ENCODE measurements around the gene PTGFRN. TPM values are rescaled to one million over a fixed set of nuclear protein-coding genes. Genes with fewer than 3 reads are reported as not detected.

Gene PTGFRN
- total and polyA plus RNA-seq, 2 of the 8 experiments (the other 6 are each of a cell fraction or from before 2014, with no cell fraction given) = 13.0 to 32.6 TPM

- WGBS, 2 experiments (ENCODE audit: extremely low coverage in 1 of 2, insufficient coverage in 1 of 2, insufficient read length in 1 of 2, insufficient replicate concordance in 2 of 2, low coverage in 1 of 2, low lambda C conversion rate in 2 of 2, missing lambda C conversion rate in 1 of 2) = 73% methylated on average over 1 of the region's 1 CpG; no CpG with 5 or more reads in 1 of the 2 experiments
- POLR2A ChIA-PET (ENCODE audit: partially characterized antibody) = no interaction called here
- no peaks in the 10 kb centered on the region for H3K9me3 ChIP-seq (ENCODE audit: insufficient read depth in 2 of 2, low read depth in 1 of 2, low read length in 1 of 2)
- peaks cover 0 to 15% (median 2%) of the 10 kb centered on the region in 4 experiments; a peak in 5 of 8 replicates for H3K36me3 ChIP-seq (ENCODE audit: control insufficient read depth in 2 of 4, insufficient read depth in 4 of 4, low read length in 3 of 4)
- H3K4ac ChIP-seq (replicated peaks; ENCODE audit: insufficient read length, low read depth, low read length) = no peak overlapping the region
- no peak overlapping the region for H3K56ac ChIP-seq (replicated peaks; ENCODE audit: insufficient read length, low read depth, low read length)
- TF ChIP-seq SRF (IDR thresholded peaks at IDR 0.05; ENCODE audit: low read depth, low read length) (no peak), KDM1A (IDR thresholded peaks at IDR 0.05; ENCODE audit: borderline replicate concordance, low read length) (0 out of 2 replicates have a peak, but pooled peaks have one; percentile 25)
- no peak overlapping the region for H4K8ac ChIP-seq (ENCODE audit: extremely low read depth, insufficient read depth, low read length)
- no peak overlapping the region for H2BK15ac ChIP-seq (ENCODE audit: low read length)
- H3K23ac ChIP-seq (ENCODE audit: insufficient read length) = no peak overlapping the region
- H2BK12ac ChIP-seq (ENCODE audit: low read depth, low read length) = no peak overlapping the region
- H2BK5ac ChIP-seq (ENCODE audit: low read depth, low read length) = no peak overlapping the region
- H3K4me3 ChIP-seq (ENCODE audit: extremely low read depth in 1 of 4, insufficient read depth in 2 of 4, low read depth in 3 of 4, low read length in 4 of 4) = no peak overlapping the region
- H4K20me1 ChIP-seq (replicated peaks in 1 of 2; ENCODE audit: control insufficient read depth in 1 of 2, insufficient read depth in 2 of 2, low read length in 2 of 2) = no peaks in the 10 kb centered on the region
- DNase-seq (ENCODE audit: low read depth in 1 of 2, low spot score in 2 of 2) (no peak), FAIRE-seq (no peak)
- no peak overlapping the region for H2AFZ ChIP-seq (ENCODE audit: low read length)
- H3K18ac ChIP-seq (ENCODE audit: extremely low read depth, low read length) = no peak overlapping the region
- H2BK120ac ChIP-seq (replicated peaks; ENCODE audit: low read depth, low read length) = no peak overlapping the region
- no peaks in the 10 kb centered on the region; the same call in 1 of the 2 replicates for H3K79me1 ChIP-seq (ENCODE audit: low read depth, low read length)
- no peak overlapping the region for H4K5ac ChIP-seq (ENCODE audit: insufficient read length, low read depth, low read length)
- no peaks in the 10 kb centered on the region; a peak in 1 of 4 replicates for H3K79me2 ChIP-seq (ENCODE audit: control insufficient read depth in 1 of 2, insufficient read depth in 2 of 2, low read length in 2 of 2)
- H3K14ac ChIP-seq (ENCODE audit: insufficient read length) = no peak overlapping the region
- H2BK20ac ChIP-seq (ENCODE audit: low read length) = no peak overlapping the region
- no peak overlapping the region for H3K9ac ChIP-seq (replicated peaks in 1 of 4; ENCODE audit: extremely low read depth in 1 of 4, low read depth in 3 of 4, low read length in 3 of 4)
- CTCF ChIA-PET (ENCODE audit: partially characterized antibody) = interaction anchor here (1.1 to 2.1 kb wide), 3 partner anchors 14 to 374 kb away, joined by 3 to 6 read pairs (median 5); no protein-coding TSS in a partner anchor
- H3K27me3 ChIP-seq (replicated peaks in 1 of 4; ENCODE audit: control insufficient read depth in 3 of 4, extremely low read depth in 1 of 4, insufficient read depth in 3 of 4, low read length in 3 of 4) = no peaks in the 10 kb centered on the region
- no peak overlapping the region for H3K27ac ChIP-seq (ENCODE audit: low read depth, low read length)
- H3K4me1 ChIP-seq (replicated peaks in 1 of 4; ENCODE audit: control insufficient read depth in 3 of 4, insufficient read depth in 4 of 4, low read length in 3 of 4) = peaks cover 0 to 4% (median 1%) of the 10 kb centered on the region in 4 experiments; a peak in 1 of 7 replicates
- no peak overlapping the region for H3K4me2 ChIP-seq (ENCODE audit: insufficient read depth in 1 of 2, low read depth in 2 of 2, low read length in 2 of 2)
- no peak overlapping the region for H2AK5ac ChIP-seq (ENCODE audit: low read depth, low read length)
- H3K23me2 ChIP-seq (ENCODE audit: low read depth, low read length) = no peaks in the 10 kb centered on the region
- H4K91ac ChIP-seq (replicated peaks; ENCODE audit: insufficient read length, low read length) = no peak overlapping the region
These were observed 38.9 kb downstream of the PTGFRN start for GRCh38 chr1:116948642-116949041.

Measured in H1 (cell line).